Measurements from ENCODE around the gene CLEC18A.
"Not testable (repeated sequence)": the region's sequence is repeated elsewhere in the genome, so short reads cannot be mapped to it uniquely, and the experiment has no call there.

CLEC18A gene

DNA sequence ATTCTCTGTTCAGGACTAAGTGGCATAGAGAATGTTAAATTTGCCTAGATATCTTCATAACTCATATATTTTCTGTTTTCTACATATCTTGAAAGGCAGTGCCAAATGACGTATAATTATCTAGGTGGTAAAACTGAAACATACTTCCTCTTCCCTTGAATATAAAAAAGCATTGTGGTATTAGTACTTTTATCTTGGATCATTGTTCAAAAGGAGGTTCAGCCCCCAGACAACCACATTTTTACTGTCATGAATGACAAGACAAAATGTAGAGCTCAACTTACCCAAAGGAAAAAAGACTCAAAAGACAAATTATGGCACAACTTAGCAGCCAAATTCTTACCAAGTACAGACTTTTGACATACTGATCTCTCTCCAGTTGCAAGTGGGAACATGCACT lies 34.1 kb downstream of the CLEC18A start:
- ATAC-seq (replicated peaks); H3K9me3 Mint-ChIP-seq; H3K4me1 Mint-ChIP-seq (ENCODE audit: low read depth in 2 of 2); H3K27ac Mint-ChIP-seq; DNase-seq; H3K27me3 Mint-ChIP-seq; H3K4me3 Mint-ChIP-seq: not testable (repeated sequence)
- peaks cover 25% of the 10 kb centered on the region for H3K36me3 Mint-ChIP-seq (ENCODE audit: insufficient read depth)

DNA sequence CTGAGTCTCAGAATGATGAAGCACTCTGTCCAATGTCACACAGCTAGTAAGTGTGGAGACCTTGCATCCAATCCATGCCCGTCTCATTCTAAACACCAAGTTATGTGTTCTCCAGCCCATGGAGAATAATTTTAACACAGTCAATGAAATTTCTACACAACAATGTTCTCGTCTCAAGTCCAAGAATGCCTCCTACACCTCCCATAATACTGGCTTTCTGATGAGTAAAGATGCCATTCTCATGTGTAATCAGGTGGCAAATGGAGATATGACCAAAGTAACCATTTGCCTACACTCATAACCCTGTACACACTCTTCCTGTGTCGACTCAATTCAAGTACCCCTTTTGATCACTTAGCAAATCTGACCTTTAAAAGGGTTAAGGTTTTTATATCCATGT lies 46.8 kb downstream of the CLEC18A start:
- not testable (repeated sequence) for ATAC-seq (replicated peaks); DNase-seq; H3K9me3 Mint-ChIP-seq; H3K4me3 Mint-ChIP-seq; H3K27me3 Mint-ChIP-seq; H3K4me1 Mint-ChIP-seq (ENCODE audit: low read depth in 2 of 2); H3K27ac Mint-ChIP-seq
- peaks cover 33% of the 10 kb centered on the region for H3K36me3 Mint-ChIP-seq (ENCODE audit: insufficient read depth)

DNA sequence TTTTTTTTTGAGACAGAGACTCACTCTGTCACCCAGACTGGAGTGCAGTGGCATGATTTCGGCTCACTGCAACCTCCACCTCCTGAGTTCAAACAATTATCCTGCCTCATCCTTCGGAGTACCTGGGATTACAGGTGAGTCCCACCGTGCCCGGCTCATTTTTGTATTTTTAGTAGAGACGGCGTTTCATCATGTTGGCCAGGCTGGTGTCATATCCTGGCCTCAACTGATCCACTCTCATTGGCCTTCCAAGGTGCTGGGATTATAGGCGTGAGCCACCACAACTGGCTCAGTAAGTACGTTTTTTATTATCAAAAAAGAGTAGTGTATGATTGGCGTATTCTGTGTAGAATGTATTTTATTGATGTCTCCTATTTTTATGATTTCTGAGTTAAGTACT lies 48.7 kb downstream of the CLEC18A start:
- ATAC-seq (replicated peaks); H3K27ac Mint-ChIP-seq; H3K4me1 Mint-ChIP-seq (ENCODE audit: low read depth in 2 of 2); H3K27me3 Mint-ChIP-seq; DNase-seq; H3K4me3 Mint-ChIP-seq; H3K9me3 Mint-ChIP-seq: not testable (repeated sequence)
- peaks cover 25% of the 10 kb centered on the region for H3K36me3 Mint-ChIP-seq (ENCODE audit: insufficient read depth)

DNA sequence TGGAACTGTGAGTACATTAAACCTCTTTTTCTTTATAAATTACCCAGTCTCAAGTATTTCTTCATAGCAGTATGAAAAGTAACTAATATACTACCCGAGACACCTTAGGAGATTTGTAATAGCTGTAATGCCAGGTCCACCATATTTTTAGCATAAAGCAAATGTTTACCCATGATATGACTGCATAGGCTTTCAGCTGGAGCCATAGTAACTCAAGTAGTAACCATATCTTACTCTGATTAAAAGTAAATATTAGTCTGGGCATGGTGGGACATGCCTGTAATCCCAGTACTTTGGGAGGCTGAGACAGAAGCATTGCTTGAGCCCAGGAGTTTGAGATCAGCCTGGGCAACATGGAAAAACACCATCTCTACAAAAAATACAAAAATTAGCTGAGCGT lies 52.4 kb downstream of the CLEC18A start:
- H3K36me3 Mint-ChIP-seq (ENCODE audit: insufficient read depth): peaks cover 23% of the 10 kb centered on the region
- DNase-seq; H3K4me3 Mint-ChIP-seq; H3K4me1 Mint-ChIP-seq (ENCODE audit: low read depth in 2 of 2); H3K27ac Mint-ChIP-seq; H3K27me3 Mint-ChIP-seq; H3K9me3 Mint-ChIP-seq; ATAC-seq (replicated peaks): not testable (repeated sequence)

DNA sequence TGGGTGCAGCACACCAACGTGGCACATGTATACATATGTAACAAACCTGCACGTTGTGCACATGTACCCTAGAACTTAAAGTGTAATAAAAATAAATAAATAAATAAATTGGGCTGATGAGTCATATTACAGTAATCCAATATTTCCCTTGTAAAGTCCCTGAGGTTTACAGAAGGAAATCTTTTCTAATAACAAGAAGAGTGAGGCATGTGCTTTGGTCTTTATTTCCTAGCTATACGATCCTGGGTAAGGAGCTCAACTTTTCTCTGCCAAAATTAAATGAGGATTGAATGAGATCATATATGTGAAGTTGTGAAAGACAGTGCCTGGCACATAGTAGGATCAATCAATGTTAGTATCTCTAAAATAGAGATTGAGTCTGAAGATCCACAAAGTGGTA lies 57.5 kb downstream of the CLEC18A start:
- H3K4me1 Mint-ChIP-seq (ENCODE audit: low read depth in 2 of 2); H3K9me3 Mint-ChIP-seq; H3K27me3 Mint-ChIP-seq: not testable (repeated sequence)

DNA sequence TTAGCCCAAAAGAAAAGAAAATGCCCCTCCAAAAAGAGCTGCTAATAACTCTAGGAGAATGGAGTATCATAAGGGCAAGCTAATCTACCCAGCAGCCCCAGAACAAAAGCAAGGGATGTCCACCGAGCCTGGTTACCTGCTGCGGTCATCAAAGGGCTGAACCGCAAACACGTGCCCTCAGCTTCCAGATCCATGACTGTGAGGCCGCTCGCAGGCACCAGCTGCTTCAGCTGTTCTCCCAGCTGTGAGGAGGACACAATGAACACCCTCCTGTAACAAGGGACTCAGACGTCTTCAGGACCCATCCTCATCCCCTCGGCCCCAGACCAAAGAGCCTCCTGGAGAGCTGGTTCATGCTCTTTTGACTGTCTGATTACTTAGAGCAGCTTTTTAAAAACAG lies 59.5 kb downstream of the CLEC18A start:
- not testable (repeated sequence) for H3K4me1 Mint-ChIP-seq (ENCODE audit: low read depth in 2 of 2); DNase-seq; H3K4me3 Mint-ChIP-seq; ATAC-seq (replicated peaks); H3K27me3 Mint-ChIP-seq; H3K9me3 Mint-ChIP-seq; H3K27ac Mint-ChIP-seq
- peaks cover 26% of the 10 kb centered on the region for H3K36me3 Mint-ChIP-seq (ENCODE audit: insufficient read depth)

More for the DNA sequence above, 57.5 kb downstream of the CLEC18A start:
- not testable (repeated sequence) for DNase-seq; H3K4me3 Mint-ChIP-seq; H3K27ac Mint-ChIP-seq; ATAC-seq (replicated peaks)
- H3K36me3 Mint-ChIP-seq (ENCODE audit: insufficient read depth): peaks cover 26% of the 10 kb centered on the region

DNA sequence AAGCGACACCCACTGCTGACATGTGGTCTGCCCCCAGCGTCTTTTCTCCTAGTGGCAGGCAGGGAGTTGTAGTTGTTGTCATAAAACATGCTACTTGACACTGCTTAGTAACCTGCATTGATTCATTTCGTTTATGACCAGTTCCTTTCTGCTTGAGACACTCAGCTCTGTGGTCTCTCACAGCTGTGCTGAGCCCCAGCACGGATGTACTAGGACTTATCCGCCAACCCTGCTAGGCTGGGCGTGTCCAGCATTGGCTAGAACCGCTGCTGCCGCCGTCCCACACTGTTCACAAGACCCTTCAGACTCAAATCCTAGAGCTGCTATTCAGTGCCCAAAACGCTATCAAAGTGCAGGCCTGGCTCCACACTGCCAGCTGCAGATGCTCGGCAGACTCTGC lies 60.0 kb downstream of the CLEC18A start:
- not testable (repeated sequence) for H3K27me3 Mint-ChIP-seq; H3K4me1 Mint-ChIP-seq (ENCODE audit: low read depth in 2 of 2); ATAC-seq (replicated peaks); DNase-seq; H3K4me3 Mint-ChIP-seq; H3K9me3 Mint-ChIP-seq; H3K27ac Mint-ChIP-seq
- peaks cover 23% of the 10 kb centered on the region for H3K36me3 Mint-ChIP-seq (ENCODE audit: insufficient read depth)

DNA sequence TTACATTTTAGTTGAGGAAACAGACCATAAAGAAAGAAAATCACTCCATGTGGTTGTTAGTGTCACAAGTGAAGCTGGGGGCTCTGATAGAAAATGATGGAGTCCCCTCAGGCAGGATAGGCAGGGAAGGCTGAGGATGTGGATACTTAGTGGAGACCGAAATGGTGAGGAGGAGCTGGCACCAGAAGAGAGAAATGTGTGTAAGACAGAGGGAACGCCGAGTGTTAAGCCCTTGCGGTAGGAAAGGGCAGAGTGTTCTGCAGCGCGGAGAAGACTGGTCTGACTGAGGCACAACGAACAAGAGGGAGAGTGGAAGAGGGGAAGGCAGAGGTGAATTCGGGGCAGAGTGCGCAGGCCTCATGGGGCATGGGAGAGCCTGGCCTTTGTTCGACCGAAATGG lies 61.2 kb downstream of the CLEC18A start:
- not testable (repeated sequence) for DNase-seq; H3K27ac Mint-ChIP-seq; H3K4me1 Mint-ChIP-seq (ENCODE audit: low read depth in 2 of 2); H3K9me3 Mint-ChIP-seq; H3K27me3 Mint-ChIP-seq; ATAC-seq (replicated peaks); H3K4me3 Mint-ChIP-seq
- peaks cover 32% of the 10 kb centered on the region for H3K36me3 Mint-ChIP-seq (ENCODE audit: insufficient read depth)

DNA sequence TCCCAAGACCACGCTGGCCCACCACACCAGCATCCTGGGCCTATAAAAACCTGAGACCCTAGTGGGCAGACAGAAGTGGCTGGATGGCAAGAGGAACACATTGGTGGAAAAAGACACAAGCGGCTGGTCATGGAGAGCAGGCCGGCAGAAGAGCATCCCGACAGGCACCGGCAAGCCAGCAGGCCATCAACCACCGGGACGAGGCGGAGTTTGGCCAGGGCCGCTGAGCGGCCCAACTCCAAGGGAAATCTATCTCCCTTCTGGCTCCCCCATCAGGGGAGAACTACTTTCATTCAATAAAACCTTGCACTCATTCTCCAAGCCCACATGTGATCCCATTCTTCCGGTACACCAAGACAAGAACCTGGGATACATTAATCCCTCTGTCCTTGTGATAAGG lies 61.8 kb downstream of the CLEC18A start:
- H3K27ac Mint-ChIP-seq; H3K9me3 Mint-ChIP-seq; H3K4me3 Mint-ChIP-seq; H3K27me3 Mint-ChIP-seq; H3K4me1 Mint-ChIP-seq (ENCODE audit: low read depth in 2 of 2); DNase-seq; ATAC-seq (replicated peaks): not testable (repeated sequence)
- peaks cover 38% of the 10 kb centered on the region for H3K36me3 Mint-ChIP-seq (ENCODE audit: insufficient read depth)

Measured in effector memory CD8-positive, alpha-beta T cell (primary cell).